NCI-H748 (cell line): ENCODE data around the gene SPATA20.

Source experiments
- DNase-seq: peaks from one replicate; lab custom pipeline; 2025; ENCODE audit not compliant: unreplicated experiment; lab: John Stamatoyannopoulos, UW

SPATA20 gene

GRCh38 chr17:50519141-50519834 lies 27.7 kb upstream of the SPATA20 start:
- no peak for DNase-seq

GRCh38 chr17:50520483-50520882 lies 26.5 kb upstream of the SPATA20 start:
- DNase-seq = no peak

DNA sequence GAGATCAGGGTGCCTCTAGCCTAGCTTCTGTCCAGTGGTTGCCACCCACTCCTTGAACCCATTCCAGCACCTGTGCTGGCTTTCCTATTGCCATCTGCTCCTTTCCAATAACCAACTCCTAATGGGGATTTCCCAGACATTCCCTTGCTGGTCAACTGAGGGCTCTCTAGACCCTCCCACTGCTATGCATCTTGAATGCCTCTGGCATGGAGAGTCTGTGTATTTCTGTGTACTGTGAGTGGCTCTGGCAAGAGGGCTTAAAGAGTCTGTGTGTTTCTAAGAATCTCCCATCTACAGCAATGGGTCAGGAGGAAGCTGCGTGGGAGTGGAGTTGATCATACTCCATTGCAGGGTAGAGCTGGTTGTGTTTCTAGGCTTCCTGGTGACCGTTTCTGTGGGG lies 25.5 kb upstream of the SPATA20 start:
- DNase-seq = no peak

GRCh38 chr17:50522766-50523165 lies 24.2 kb upstream of the SPATA20 start:
- no peak for DNase-seq

DNA sequence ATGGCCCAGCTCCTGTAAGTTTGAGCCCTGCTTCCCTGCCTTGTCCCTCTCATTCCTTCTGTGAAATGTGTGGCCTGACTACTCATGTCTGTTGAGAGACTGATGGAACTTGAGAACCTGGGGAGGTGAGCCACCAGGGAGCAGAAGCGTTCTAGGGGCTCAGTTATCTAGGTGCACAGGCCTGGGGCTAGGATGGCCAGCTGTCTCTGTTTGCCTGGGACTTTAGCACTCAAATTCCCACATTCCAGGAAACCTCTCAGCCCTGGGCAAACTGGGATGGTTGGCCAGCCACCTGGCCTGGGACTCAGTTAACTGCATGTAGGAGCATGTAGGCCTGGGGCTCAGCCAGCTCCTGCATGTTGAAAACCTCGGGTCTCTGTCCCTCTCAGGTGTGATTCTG lies 23.8 kb upstream of the SPATA20 start:
- no peak for DNase-seq

- no peak for DNase-seq
Observed at GRCh38 chr17:50524838-50525237, 22.1 kb upstream of the SPATA20 start.

GRCh38 chr17:50527155-50527762 lies 19.7 kb upstream of the SPATA20 start:
- no peak for DNase-seq

- no peak for DNase-seq
Observed at GRCh38 chr17:50527949-50528474, 19.0 kb upstream of the SPATA20 start.

DNA sequence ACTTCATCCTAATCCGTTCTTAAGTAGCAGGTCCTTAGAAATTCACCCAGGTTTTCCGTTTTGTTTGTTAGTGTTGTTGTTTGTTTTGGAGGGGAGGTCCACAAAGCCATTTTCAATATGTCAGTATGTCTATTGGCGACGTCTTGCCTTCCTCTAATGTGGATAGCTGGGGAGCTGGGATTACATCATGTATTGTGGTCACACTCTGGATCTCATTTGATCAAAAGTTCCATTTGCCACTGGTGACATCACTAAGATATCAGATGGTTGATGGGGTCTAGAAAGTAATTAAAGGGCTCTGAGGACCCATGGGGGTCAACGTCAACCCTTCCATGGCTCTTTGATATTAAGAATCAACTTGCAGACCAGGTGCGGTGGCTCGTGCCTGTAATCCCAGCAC lies 17.1 kb upstream of the SPATA20 start:
- DNase-seq = no peak

DNA sequence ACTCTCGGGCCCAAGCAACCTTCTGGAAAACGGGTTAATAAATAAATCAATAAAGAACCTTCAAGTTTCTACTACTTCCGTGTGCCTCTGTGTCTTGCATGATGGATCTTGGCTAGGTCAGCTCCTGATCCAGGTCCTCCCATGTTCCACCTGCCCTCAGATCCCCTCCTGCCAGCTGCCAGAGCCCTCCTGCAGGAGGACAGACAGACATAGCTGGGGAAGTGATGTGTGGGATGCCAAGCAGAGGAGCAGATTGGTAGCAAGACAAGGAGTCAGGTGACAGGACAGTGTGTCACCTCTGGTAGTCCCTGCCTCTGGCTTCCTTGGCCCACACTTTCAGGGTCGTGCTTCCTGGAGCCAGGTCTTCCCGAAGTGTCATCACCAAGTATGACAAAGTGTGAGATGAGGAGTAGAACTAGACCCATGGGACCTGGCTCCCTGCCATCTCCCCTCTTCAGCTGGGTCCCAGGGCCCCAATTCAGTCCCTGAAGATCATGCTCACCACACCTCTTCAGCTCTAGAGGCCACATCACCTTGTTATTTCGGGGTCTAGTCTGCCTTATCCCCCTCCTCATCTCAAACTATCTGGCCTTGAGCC lies 15.4 kb upstream of the SPATA20 start:
- DNase-seq = no peak

DNA sequence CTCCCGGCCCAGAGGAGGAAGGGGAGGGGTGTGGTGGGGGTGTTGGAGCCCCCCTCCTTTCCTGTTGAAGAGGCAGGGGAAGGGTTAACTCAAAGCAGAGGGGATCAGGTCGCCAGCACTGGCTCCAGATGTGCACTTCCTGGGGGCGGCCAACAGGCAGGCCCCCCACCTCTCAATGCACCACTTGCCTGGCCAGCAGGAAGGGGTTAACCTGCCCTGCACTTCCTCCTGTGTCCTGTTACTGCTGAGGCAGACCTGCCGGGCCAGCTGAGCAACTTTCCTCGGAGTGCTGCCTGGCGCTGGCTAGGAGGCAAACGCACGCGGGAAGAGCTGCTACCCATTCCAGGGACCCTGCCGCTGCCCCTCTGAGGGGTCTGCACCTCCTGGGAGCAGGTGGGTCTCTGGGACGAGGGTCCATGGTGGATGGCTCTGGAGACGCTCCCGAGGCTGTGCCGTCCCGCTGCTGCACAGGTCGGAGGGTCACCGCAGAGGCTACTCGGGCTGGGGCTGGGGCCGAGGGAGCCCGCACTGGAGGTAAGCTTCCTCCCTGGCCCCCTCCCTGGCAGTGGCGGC lies 14.4 kb upstream of the SPATA20 start, which contains the start of gene EPN3:
Gene EPN3, plus strand, starts transcription at position 284 of the 573 bp plus-strand sequence. CDS start 3,822 bp downstream, outside the sequence.
- DNase-seq = peak; percentile 29

GRCh38 chr17:50533185-50533584 lies 13.8 kb upstream of the SPATA20 start:
- DNase-seq = no peak

DNA sequence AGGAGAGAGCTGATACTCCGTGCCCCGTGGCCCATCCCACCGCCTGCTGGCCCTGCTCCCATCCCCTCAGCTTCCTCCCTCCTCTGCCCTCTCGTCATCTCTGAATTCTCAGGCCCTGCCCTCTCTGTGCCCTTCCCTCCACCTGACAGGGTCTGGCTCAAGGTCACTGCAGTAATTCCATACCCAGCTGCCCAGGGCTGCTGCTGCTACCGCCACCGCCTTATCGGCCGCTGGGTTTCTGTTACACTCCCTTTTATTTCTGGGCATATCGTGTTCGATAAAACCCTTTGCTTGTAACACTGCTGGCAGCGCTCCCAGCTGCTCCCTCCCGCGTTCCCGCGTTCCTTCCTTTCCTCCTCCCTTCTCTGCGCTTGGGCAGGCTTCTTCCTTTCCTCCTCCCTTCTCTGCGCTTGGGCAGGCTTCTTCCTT lies 13.2 kb upstream of the SPATA20 start:
- peak; percentile 22 for DNase-seq

DNA sequence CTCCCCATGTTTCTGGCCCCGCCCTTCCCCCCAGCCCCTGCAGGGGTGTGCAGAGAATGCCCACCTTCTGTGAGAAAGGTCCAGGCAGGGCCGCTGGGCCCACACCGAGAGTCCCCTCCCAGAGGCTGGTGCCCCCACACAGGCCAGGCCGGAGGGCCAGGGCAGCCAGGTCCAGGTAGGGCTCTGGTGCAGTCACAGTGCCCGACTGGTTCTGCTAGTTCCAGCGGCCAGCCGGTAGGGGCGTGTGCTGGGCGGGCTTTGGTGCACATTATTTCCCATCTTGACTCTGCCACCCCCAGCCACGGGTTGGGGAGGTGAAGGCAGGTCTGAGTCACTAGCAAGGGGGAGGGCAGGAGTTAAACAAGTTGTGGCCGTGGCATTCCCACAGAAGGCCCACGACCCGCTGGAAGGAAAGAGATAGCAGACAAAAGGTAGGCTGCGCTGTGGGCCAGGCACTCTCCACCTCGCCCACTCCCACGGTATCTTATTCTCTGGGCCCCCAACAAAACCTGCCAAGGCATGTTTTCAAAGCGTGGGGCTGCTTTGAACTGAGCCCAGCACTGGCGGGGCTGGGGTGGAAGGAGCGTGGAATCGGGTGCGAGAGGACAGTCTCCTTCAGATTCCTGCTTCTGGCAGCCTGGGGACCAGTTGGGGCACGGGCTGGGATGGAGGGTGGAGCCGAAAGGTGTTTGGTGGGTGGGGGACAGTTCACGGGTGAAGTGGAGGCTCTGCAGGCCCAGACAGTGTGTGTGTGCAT lies 12.6 kb upstream of the SPATA20 start:
- DNase-seq = no peak

GRCh38 chr17:50534979-50535326 lies 12.0 kb upstream of the SPATA20 start:
- DNase-seq = no peak

- DNase-seq = no peak
Observed at GRCh38 chr17:50535407-50535806, 11.6 kb upstream of the SPATA20 start.

DNA sequence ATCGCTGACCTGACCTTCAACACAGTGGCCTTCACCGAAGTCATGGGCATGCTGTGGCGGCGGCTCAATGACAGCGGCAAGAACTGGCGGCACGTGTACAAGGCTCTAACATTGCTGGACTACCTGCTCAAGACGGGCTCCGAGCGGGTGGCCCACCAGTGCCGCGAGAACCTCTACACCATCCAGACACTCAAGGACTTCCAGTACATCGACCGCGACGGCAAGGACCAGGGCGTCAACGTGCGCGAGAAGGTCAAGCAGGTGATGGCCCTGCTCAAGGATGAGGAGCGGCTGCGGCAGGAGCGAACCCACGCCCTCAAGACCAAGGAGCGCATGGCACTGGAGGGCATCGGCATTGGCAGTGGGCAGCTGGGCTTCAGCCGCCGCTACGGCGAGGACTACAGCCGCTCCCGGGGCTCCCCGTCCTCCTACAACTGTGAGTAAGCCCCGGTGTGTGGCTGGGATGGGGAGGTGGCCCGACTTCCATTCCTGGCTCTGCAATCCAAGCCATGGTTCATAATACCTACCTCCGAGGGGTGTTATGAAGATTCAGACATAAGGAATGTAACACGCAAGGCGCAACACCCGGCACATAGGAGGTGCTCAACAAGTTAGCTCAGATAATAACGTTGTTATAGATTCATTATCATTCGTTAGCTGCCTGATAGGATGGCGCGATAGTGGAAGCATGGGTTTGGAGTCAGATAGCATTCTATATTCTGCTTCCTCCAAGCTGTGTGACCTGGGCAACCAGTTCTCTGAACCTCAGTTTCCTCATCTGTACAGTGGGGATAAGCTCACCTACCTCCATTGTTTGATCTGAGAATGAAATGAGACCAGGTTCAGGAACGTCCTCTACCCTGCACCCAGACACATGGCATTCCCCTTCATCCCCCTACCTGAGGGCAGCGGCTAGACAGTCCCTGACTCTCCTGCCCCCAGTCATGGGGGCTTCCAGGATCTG lies 10.0 kb upstream of the SPATA20 start:
- no peak for DNase-seq

- DNase-seq = no peak
Observed at GRCh38 chr17:50537721-50538548, 9.0 kb upstream of the SPATA20 start.
